Mesendoderm (in vitro differentiated cells): Measurements from ENCODE around the gene TTYH1.

Experiments used
- DNase-seq: peaks from one replicate; pipeline ENCODE4 v3.0.0; 2013
- H2AK5ac ChIP-seq: 2 replicates; pipeline ENCODE4 v1.6.1; 2013; ENCODE audit warnings: low read length, inconsistent platforms
- H2BK120ac ChIP-seq: 2 replicates; pipeline ENCODE4 v1.6.1; 2013; ENCODE audit warnings: low read depth, mild to moderate bottlenecking, low read length, moderate library complexity, mixed read lengths
- H2BK15ac ChIP-seq: replicated peaks from 2 replicates; pipeline ENCODE4 v1.6.1; 2013; ENCODE audit warnings: low read depth, mild to moderate bottlenecking, moderate library complexity
- H2BK5ac ChIP-seq: 2 replicates; pipeline ENCODE4 v1.6.1; 2013; ENCODE audit warnings: low read length, inconsistent platforms
- H3K18ac ChIP-seq: 2 replicates; pipeline ENCODE4 v1.6.1; 2013; ENCODE audit warnings: mild to moderate bottlenecking, low read length, mixed read lengths
- H3K23ac ChIP-seq: one replicate; pipeline ENCODE4 v1.6.1; 2013; ENCODE audit warnings: low read length
- H3K27ac ChIP-seq: 2 replicates; pipeline ENCODE4 v1.5.1; 2013; ENCODE audit warnings: low read depth, mild to moderate bottlenecking, inconsistent platforms, low read length, moderate library complexity
- H3K27me3 ChIP-seq: 2 replicates; pipeline ENCODE4 v1.6.1; 2013; ENCODE audit warnings: low read length, control low read depth, mild to moderate bottlenecking, inconsistent platforms; ENCODE audit not compliant: insufficient read depth, poor library complexity
- H3K36me3 ChIP-seq: 2 replicates; pipeline ENCODE4 v1.6.1; 2013; ENCODE audit warnings: low read length, inconsistent platforms; ENCODE audit not compliant: control insufficient read depth, insufficient read depth
- H3K4ac ChIP-seq: one replicate; pipeline ENCODE4 v1.6.1; 2013; ENCODE audit warnings: low read depth, mild to moderate bottlenecking, low read length, moderate library complexity
- H3K4me1 ChIP-seq: 2 replicates; pipeline ENCODE4 v1.6.1; 2013; ENCODE audit warnings: low read depth, low read length, inconsistent platforms; ENCODE audit not compliant: control insufficient read depth
- H3K4me2 ChIP-seq: 2 replicates; pipeline ENCODE4 v1.6.1; 2013; ENCODE audit warnings: low read length
- H3K4me3 ChIP-seq: 2 replicates; pipeline ENCODE4 v1.5.1; 2013; ENCODE audit warnings: mild to moderate bottlenecking, low read length
- H3K56ac ChIP-seq: one replicate; pipeline ENCODE4 v1.6.1; 2013; ENCODE audit warnings: low read length
- H3K79me1 ChIP-seq: 2 replicates; pipeline ENCODE4 v1.6.1; 2013; ENCODE audit warnings: low read length, inconsistent platforms
- H3K79me2 ChIP-seq: 2 replicates; pipeline ENCODE4 v1.6.1; 2013; ENCODE audit warnings: mild to moderate bottlenecking, low read length; ENCODE audit not compliant: control insufficient read depth, insufficient read depth
- H3K9ac ChIP-seq: 2 replicates; pipeline ENCODE4 v1.6.1; 2013; ENCODE audit warnings: low read length, inconsistent platforms
- H4K5ac ChIP-seq: one replicate; pipeline ENCODE4 v1.6.1; 2013; ENCODE audit warnings: low read length
- H4K8ac ChIP-seq: one replicate; pipeline ENCODE4 v1.6.1; 2013; ENCODE audit warnings: low read depth, mild to moderate bottlenecking, control low read depth, low read length, moderate library complexity
- WGBS: extraction: QIAGEN DNeasy Blood & Tissue Kit; methylation state at CpG from one replicate; pipeline ENCODE4 v1.1.7; 2013; ENCODE audit warnings: low lambda C conversion rate, missing lambda C conversion rate; ENCODE audit not compliant: insufficient coverage; ENCODE audit errors: extremely low coverage; 5-methylcytosine and 5-hydroxymethylcytosine counted together

The TTYH1 gene

GRCh38 chr19:54389553-54389952 lies 25.7 kb upstream of the TTYH1 start:
- no peak overlapping the region for H2BK15ac ChIP-seq
- H3K79me1 ChIP-seq = no peaks in the 10 kb centered on the region
- DNase-seq = no peak
- H2BK120ac ChIP-seq = no peak overlapping the region
- no peaks in the 10 kb centered on the region for H3K4me1 ChIP-seq
- H3K4me3 ChIP-seq = no peak overlapping the region
- H2AK5ac ChIP-seq = no peak overlapping the region
- H2BK5ac ChIP-seq = no peak overlapping the region
- no peaks in the 10 kb centered on the region for H3K36me3 ChIP-seq
- no peak overlapping the region for H3K9ac ChIP-seq
- H3K27me3 ChIP-seq = no peaks in the 10 kb centered on the region
- no peak overlapping the region for H3K56ac ChIP-seq
- H3K4ac ChIP-seq = no peak overlapping the region
- no peak overlapping the region for H3K4me2 ChIP-seq
- H3K18ac ChIP-seq = no peak overlapping the region
- no peak overlapping the region for H3K27ac ChIP-seq
- no peak overlapping the region for H3K23ac ChIP-seq
- H4K5ac ChIP-seq = no peak overlapping the region
- H3K79me2 ChIP-seq = no peaks in the 10 kb centered on the region
- WGBS = no CpG with 5 or more reads among the region's 4 CpGs
- no peak overlapping the region for H4K8ac ChIP-seq

DNA sequence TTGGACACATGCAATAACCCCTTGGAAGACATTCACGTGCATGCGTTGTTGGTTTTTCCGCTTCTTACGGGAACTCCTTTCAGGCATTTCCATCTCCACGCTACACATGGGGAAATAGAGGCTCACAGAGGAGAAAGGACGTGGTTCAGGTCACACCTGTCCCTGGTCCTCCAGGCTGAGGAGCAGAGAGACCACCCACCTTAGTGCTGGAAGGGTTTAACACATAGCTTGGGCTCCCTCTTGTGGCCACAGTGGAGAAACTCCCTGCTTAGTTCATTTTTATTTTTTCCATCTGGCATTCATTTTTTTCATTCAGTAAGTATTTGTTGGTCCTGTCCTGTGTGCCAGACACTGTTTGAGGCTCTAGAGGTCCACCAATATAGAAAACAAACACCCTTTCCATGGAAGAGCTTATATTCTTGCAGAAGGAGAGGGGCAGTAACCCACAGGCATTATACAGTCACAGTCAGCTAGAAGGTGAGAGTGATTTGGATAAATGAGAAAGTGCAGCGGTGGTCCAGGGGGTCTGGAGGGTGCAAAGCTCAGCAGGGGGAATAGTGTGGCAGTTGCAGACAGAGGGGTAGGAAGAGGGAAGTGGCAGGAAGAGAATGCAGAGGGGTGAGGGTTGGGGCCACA lies 24.2 kb upstream of the TTYH1 start:
- DNase-seq = peak; percentile 80
- Histone ChIP-seq H2BK15ac (no peak overlapping the region), H2BK120ac (no peak overlapping the region), H3K4ac (no peak overlapping the region), H3K4me2 (no peak overlapping the region), H3K4me3 (no peak overlapping the region), H3K56ac (no peak overlapping the region), H3K18ac (no peak overlapping the region), H4K5ac (no peak overlapping the region), H3K23ac (no peak overlapping the region), H3K79me2 (no peaks in the 10 kb centered on the region), H3K4me1 (no peaks in the 10 kb centered on the region), H3K9ac (no peak overlapping the region), H3K27me3 (no peaks in the 10 kb centered on the region), H4K8ac (no peak overlapping the region), H2AK5ac (no peak overlapping the region), H3K79me1 (no peaks in the 10 kb centered on the region), H2BK5ac (no peak overlapping the region), H3K27ac (no peak overlapping the region), H3K36me3 (no peaks in the 10 kb centered on the region)
- WGBS = no CpG with 5 or more reads among the region's 7 CpGs

DNA sequence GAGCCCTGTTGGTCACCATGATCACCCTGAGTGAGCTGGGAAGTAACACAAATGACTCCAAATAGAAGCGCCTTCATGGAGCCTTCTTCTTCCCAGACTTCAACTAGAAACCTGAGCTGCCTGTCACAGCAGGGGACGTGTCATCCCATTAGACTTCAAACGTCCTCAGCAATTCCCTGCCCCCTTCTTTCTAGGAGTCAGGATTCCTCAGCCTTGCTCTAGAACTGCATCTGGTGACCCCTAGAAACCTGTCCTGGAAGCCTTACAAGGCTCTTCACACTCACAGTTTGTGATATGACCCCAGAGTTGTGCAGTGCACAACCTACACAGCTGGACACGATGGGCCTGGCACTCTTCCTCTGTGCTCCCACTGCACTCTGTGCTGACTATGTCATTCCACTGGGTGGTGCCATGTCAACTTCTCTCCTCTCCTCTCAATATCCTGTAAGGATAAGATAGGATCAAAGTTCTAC lies 23.6 kb upstream of the TTYH1 start:
- peak; percentile 76 for DNase-seq
- no peaks in the 10 kb centered on the region for H3K79me1 ChIP-seq
- H3K4me1 ChIP-seq = no peaks in the 10 kb centered on the region
- H3K27ac ChIP-seq = no peak overlapping the region
- H3K9ac ChIP-seq = no peak overlapping the region
- H3K56ac ChIP-seq = no peak overlapping the region
- H4K5ac ChIP-seq = no peak overlapping the region
- H3K4me2 ChIP-seq = no peak overlapping the region
- H3K4me3 ChIP-seq = no peak overlapping the region
- H2AK5ac ChIP-seq = no peak overlapping the region
- no peaks in the 10 kb centered on the region for H3K79me2 ChIP-seq
- no peak overlapping the region for H3K23ac ChIP-seq
- H3K27me3 ChIP-seq = no peaks in the 10 kb centered on the region
- H2BK120ac ChIP-seq = no peak overlapping the region
- no peaks in the 10 kb centered on the region for H3K36me3 ChIP-seq
- no peak overlapping the region for H3K4ac ChIP-seq
- no peak overlapping the region for H2BK15ac ChIP-seq
- H4K8ac ChIP-seq = no peak overlapping the region
- H2BK5ac ChIP-seq = no peak overlapping the region
- no CpG with 5 or more reads among the region's 4 CpGs for WGBS
- H3K18ac ChIP-seq = no peak overlapping the region

GRCh38 chr19:54392105-54392504 lies 23.2 kb upstream of the TTYH1 start:
- no peaks in the 10 kb centered on the region for H3K36me3 ChIP-seq
- no peak overlapping the region for H2AK5ac ChIP-seq
- no peak overlapping the region for H2BK5ac ChIP-seq
- H4K5ac ChIP-seq = no peak overlapping the region
- H3K56ac ChIP-seq = no peak overlapping the region
- H3K4me1 ChIP-seq = no peaks in the 10 kb centered on the region
- no peak for DNase-seq
- H3K4me2 ChIP-seq = no peak overlapping the region
- no peak overlapping the region for H3K18ac ChIP-seq
- no peak overlapping the region for H4K8ac ChIP-seq
- H3K27me3 ChIP-seq = no peaks in the 10 kb centered on the region
- no peak overlapping the region for H3K4me3 ChIP-seq
- H3K79me1 ChIP-seq = no peaks in the 10 kb centered on the region
- H2BK120ac ChIP-seq = no peak overlapping the region
- no peak overlapping the region for H3K9ac ChIP-seq
- H3K23ac ChIP-seq = no peak overlapping the region
- WGBS = no CpG with 5 or more reads among the region's 5 CpGs
- no peak overlapping the region for H3K27ac ChIP-seq
- no peaks in the 10 kb centered on the region for H3K79me2 ChIP-seq
- H3K4ac ChIP-seq = no peak overlapping the region
- no peak overlapping the region for H2BK15ac ChIP-seq

GRCh38 chr19:54393381-54393780 lies 21.9 kb upstream of the TTYH1 start:
- Histone ChIP-seq H2BK15ac (no peak overlapping the region), H3K79me1 (no peaks in the 10 kb centered on the region), H2BK120ac (no peak overlapping the region), H3K56ac (no peak overlapping the region), H3K27ac (no peak overlapping the region), H3K79me2 (no peaks in the 10 kb centered on the region), H3K4me3 (no peak overlapping the region), H2BK5ac (no peak overlapping the region), H3K27me3 (no peaks in the 10 kb centered on the region), H3K4ac (no peak overlapping the region), H3K18ac (no peak overlapping the region), H3K4me1 (no peaks in the 10 kb centered on the region), H3K23ac (no peak overlapping the region), H3K4me2 (no peak overlapping the region), H2AK5ac (no peak overlapping the region), H4K5ac (no peak overlapping the region), H3K36me3 (no peaks in the 10 kb centered on the region), H4K8ac (no peak overlapping the region), H3K9ac (no peak overlapping the region)
- DNase-seq = peak; percentile 34
- WGBS = no CpG with 5 or more reads among the region's 16 CpGs

- Histone ChIP-seq H3K27ac (no peak overlapping the region), H4K5ac (no peak overlapping the region), H2BK5ac (no peak overlapping the region), H2BK15ac (no peak overlapping the region), H3K79me2 (no peaks in the 10 kb centered on the region), H3K56ac (no peak overlapping the region), H3K23ac (no peak overlapping the region), H3K18ac (no peak overlapping the region), H3K9ac (no peak overlapping the region), H3K4ac (no peak overlapping the region), H3K36me3 (no peaks in the 10 kb centered on the region), H4K8ac (no peak overlapping the region), H2BK120ac (no peak overlapping the region), H3K79me1 (no peaks in the 10 kb centered on the region), H3K4me3 (no peak overlapping the region), H2AK5ac (no peak overlapping the region), H3K4me1 (no peaks in the 10 kb centered on the region), H3K27me3 (no peaks in the 10 kb centered on the region), H3K4me2 (no peak overlapping the region)
- no peak for DNase-seq
- no CpG with 5 or more reads among the region's 8 CpGs for WGBS
Observed at GRCh38 chr19:54395685-54396084, 19.6 kb upstream of the TTYH1 start.
